PC-9 (cell line): ENCODE measurements around the gene LRRC39. TPM values are rescaled to one million over a fixed set of nuclear protein-coding genes. Genes with fewer than 3 reads are reported as not detected.

Source experiments
- BruUV-seq: library from RNA; stranded (reverse); fragments of 400-500 nt; replicated peaks from 2 replicates; lab custom pipeline; 2021; lab: Mats Ljungman, UMichigan
- CTCF ChIA-PET: fragments of 300-600 bp; sonication (Branson Sonifier 250); formaldehyde crosslinking; loops from one replicate; lab custom pipeline; 2022; ENCODE audit warnings: antibody characterized with exemption; lab: Charles Lee
- POLR2A ChIA-PET: fragments of 300-600 bp; sonication (Branson Sonifier 250); formaldehyde crosslinking; loops from one replicate; lab custom pipeline; 2022; ENCODE audit warnings: antibody characterized with exemption; ENCODE audit not compliant: unreplicated experiment; lab: Charles Lee
- DNase-seq, 2 experiments: peaks; one replicate each; pipeline versions ENCODE4 v3.0.0 to v3.0.0-alpha.2; 2015 to 2022; ENCODE audit warnings: mixed read lengths in 1 of 2
- H2AFZ ChIP-seq: fragments of 200-600 bp; sonication (generic); 2 replicates; pipeline ENCODE4 v1.8.1; 2017; ENCODE audit warnings: antibody characterized with exemption
- H3F3A ChIP-seq: fragments of 200-600 bp; sonication (generic); 2 replicates; pipeline ENCODE4 v1.8.1; 2017; ENCODE audit warnings: antibody characterized with exemption, mild to moderate bottlenecking, low read depth; ENCODE audit not compliant: insufficient read depth
- H3K27ac ChIP-seq: fragments of 200-600 bp; sonication (generic); 2 replicates; pipeline ENCODE4 v1.6.1; 2016; ENCODE audit warnings: mixed run types
- H3K27me3 ChIP-seq: fragments of 200-600 bp; sonication (generic); 2 replicates; pipeline ENCODE4 v1.6.1; 2016; ENCODE audit warnings: low read depth, mixed run types; ENCODE audit not compliant: insufficient read depth
- H3K36me3 ChIP-seq: fragments of 200-600 bp; sonication (generic); 2 replicates; pipeline ENCODE4 v1.6.1; 2016; ENCODE audit warnings: low read depth, mixed run types
- H3K4me1 ChIP-seq: fragments of 200-600 bp; sonication (generic); replicated peaks from 2 replicates; pipeline ENCODE4 v1.6.1; 2016; ENCODE audit warnings: mixed run types; ENCODE audit not compliant: insufficient read depth
- H3K4me2 ChIP-seq: fragments of 200-600 bp; sonication (generic); 2 replicates; pipeline ENCODE4 v1.6.1; 2017; ENCODE audit warnings: mixed run types
- H3K4me3 ChIP-seq: fragments of 200-600 bp; sonication (generic); 2 replicates; pipeline ENCODE4 v1.6.1; 2016; ENCODE audit warnings: mixed run types
- H3K79me2 ChIP-seq: fragments of 200-600 bp; sonication (generic); 2 replicates; pipeline ENCODE4 v1.6.1; 2017; ENCODE audit warnings: low read depth, mixed run types
- H3K9me2 ChIP-seq: fragments of 200-600 bp; sonication (generic); 2 replicates; pipeline ENCODE4 v1.8.1; 2017; ENCODE audit warnings: mild to moderate bottlenecking; ENCODE audit not compliant: insufficient read depth
- H3K9me3 ChIP-seq: fragments of 200-600 bp; sonication (generic); 2 replicates; pipeline ENCODE4 v1.8.1; 2016; ENCODE audit warnings: low read depth; ENCODE audit not compliant: insufficient read depth
- H4K20me1 ChIP-seq: fragments of 200-600 bp; sonication (generic); 2 replicates; pipeline ENCODE4 v1.8.1; 2017; ENCODE audit not compliant: insufficient read depth
- EZH2 ChIP-seq: fragments of 200-600 bp; sonication (generic); IDR thresholded peaks from 2 replicates; pipeline ENCODE4 v1.8.0; 2017; ENCODE audit warnings: antibody characterized with exemption, low read depth
- intact Hi-C: fragments of 100-400 bp; cut with micrococcal nuclease; formaldehyde crosslinking; loops from one replicate; pipeline ENCODE4 v1.10.0; 2022; ENCODE audit not compliant: unreplicated experiment
- total RNA-seq: library from RNA; stranded (reverse); gene quantifications from 2 replicates; pipeline ENCODE4 v1.2.3, GENCODE V29; 2021
- TF ChIP-seq, protein P1 (sequence below): fragments of 200-600 bp; sonication (generic); conservative IDR thresholded peaks from 2 replicates; pipeline ENCODE4 v1.6.1; 2017; ENCODE audit warnings: mixed run types, antibody characterized with exemption, mild to moderate bottlenecking, moderate library complexity

LRRC39 gene
- total RNA-seq, 1 experiment from 2014 or later, result 0.85 TPM

DNA sequence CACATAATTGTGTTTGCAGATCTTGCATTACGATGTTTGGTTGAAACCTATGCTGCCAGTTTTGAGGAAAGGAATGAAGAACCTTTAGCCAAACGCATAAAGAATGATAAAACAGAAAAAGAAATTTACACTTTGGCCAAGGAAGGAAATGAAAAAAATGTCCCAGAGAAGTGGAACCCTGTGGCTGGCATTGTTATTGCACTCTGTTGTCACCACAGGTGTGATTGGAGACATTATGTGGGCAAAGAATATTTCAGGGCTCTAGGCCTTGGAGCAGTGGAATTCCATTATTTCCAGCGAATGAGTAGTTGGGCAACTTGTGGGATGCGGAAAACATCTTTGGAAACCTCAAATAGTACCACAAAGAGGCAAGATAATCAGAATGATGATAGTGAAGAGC is 30.2 kb downstream of the LRRC39 start:
- intact Hi-C loops, result no loop called here
- TF ChIP-seq, protein P1, sequence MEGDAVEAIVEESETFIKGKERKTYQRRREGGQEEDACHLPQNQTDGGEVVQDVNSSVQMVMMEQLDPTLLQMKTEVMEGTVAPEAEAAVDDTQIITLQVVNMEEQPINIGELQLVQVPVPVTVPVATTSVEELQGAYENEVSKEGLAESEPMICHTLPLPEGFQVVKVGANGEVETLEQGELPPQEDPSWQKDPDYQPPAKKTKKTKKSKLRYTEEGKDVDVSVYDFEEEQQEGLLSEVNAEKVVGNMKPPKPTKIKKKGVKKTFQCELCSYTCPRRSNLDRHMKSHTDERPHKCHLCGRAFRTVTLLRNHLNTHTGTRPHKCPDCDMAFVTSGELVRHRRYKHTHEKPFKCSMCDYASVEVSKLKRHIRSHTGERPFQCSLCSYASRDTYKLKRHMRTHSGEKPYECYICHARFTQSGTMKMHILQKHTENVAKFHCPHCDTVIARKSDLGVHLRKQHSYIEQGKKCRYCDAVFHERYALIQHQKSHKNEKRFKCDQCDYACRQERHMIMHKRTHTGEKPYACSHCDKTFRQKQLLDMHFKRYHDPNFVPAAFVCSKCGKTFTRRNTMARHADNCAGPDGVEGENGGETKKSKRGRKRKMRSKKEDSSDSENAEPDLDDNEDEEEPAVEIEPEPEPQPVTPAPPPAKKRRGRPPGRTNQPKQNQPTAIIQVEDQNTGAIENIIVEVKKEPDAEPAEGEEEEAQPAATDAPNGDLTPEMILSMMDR, result 0 out of 2 replicates have a peak, but pooled peaks have one; percentile 16
- no peak for TF ChIP-seq EZH2

GRCh38 chr1:100146958-100147357 is 31.1 kb downstream of the LRRC39 start:
- no peaks in the 10 kb centered on the region for H3K79me2 ChIP-seq
- H2AFZ ChIP-seq, result no peak overlapping the region
- no peaks in the 10 kb centered on the region for H3K9me2 ChIP-seq
- no peaks in the 10 kb centered on the region for H3K4me1 ChIP-seq
- no peaks in the 10 kb centered on the region for H3K9me3 ChIP-seq
- H3K27me3 ChIP-seq, result no peaks in the 10 kb centered on the region
- DNase-seq, result no peak
- BruUV-seq, result no TSS peak
- ChIA-PET POLR2A (no interaction called here), CTCF (no interaction called here)
- peaks cover 3% of the 10 kb centered on the region; the same call in 1 of the 2 replicates for H4K20me1 ChIP-seq
- peaks cover 43% of the 10 kb centered on the region for H3K36me3 ChIP-seq
- H3F3A ChIP-seq, result no peaks in the 10 kb centered on the region; the same call in 1 of the 2 replicates
- TF ChIP-seq, protein P1, result no peak
- no peak for TF ChIP-seq EZH2
- H3K4me2 ChIP-seq, result no peak overlapping the region
- H3K27ac ChIP-seq, result no peak overlapping the region
- intact Hi-C loops, result no loop called here
- H3K4me3 ChIP-seq, result no peak overlapping the region

More for the DNA sequence above, 30.2 kb downstream of the LRRC39 start:
- CTCF ChIA-PET, result no interaction called here
- peaks cover 37% of the 10 kb centered on the region for H3K36me3 ChIP-seq
- H3K4me1 ChIP-seq, result no peaks in the 10 kb centered on the region
- no peak overlapping the region for H2AFZ ChIP-seq
- DNase-seq, result no peak
- no peaks in the 10 kb centered on the region for H3K79me2 ChIP-seq
- H3K4me2 ChIP-seq, result no peak overlapping the region
- no TSS peak for BruUV-seq
- H3F3A ChIP-seq, result no peaks in the 10 kb centered on the region; the same call in 1 of the 2 replicates
- H3K9me3 ChIP-seq, result no peaks in the 10 kb centered on the region
- H3K9me2 ChIP-seq, result no peaks in the 10 kb centered on the region
- no peak overlapping the region for H3K27ac ChIP-seq
- no peak overlapping the region for H3K4me3 ChIP-seq
- peaks cover 3% of the 10 kb centered on the region; the same call in 1 of the 2 replicates for H4K20me1 ChIP-seq
- POLR2A ChIA-PET, result no interaction called here
- no peaks in the 10 kb centered on the region for H3K27me3 ChIP-seq

- no peak for DNase-seq
- no peaks in the 10 kb centered on the region for H3K4me1 ChIP-seq
- H3K4me2 ChIP-seq, result no peak overlapping the region
- no peaks in the 10 kb centered on the region for H3K79me2 ChIP-seq
- no peaks in the 10 kb centered on the region for H3K9me2 ChIP-seq
- peaks cover 62% of the 10 kb centered on the region for H3K36me3 ChIP-seq
- H3K4me3 ChIP-seq, result no peak overlapping the region
- peaks cover 3% of the 10 kb centered on the region; the same call in 1 of the 2 replicates for H4K20me1 ChIP-seq
- no peak overlapping the region for H2AFZ ChIP-seq
- BruUV-seq, result no TSS peak
- H3K9me3 ChIP-seq, result no peaks in the 10 kb centered on the region
- CTCF ChIA-PET, result no interaction called here
- H3K27me3 ChIP-seq, result no peaks in the 10 kb centered on the region
- POLR2A ChIA-PET, result no interaction called here
- intact Hi-C loops, result no loop called here
- no peaks in the 10 kb centered on the region; the same call in 1 of the 2 replicates for H3F3A ChIP-seq
- TF ChIP-seq, protein P1, result no peak
- TF ChIP-seq EZH2, result no peak
- H3K27ac ChIP-seq, result no peak overlapping the region
Measured at GRCh38 chr1:100145116-100145515, 32.9 kb downstream of the LRRC39 start.
